Left ventricle myocardium inferior (tissue), 1 donor: ENCODE measurements around the gene YWHAE. TPM values are rescaled to one million over a fixed set of nuclear protein-coding genes. Genes with fewer than 3 reads are reported as not detected.
A peak's percentile ranks its signal among the peaks of the same experiment; 100 is the strongest.

Experiments
- DNase-seq: peaks from one replicate; pipeline ENCODE4 v3.0.0-alpha.2; 2020
- H3K27ac ChIP-seq: fragments of 200-600 bp; replicated peaks from 2 replicates; pipeline ENCODE4 v1.8.0; 2021
- H3K27me3 ChIP-seq: fragments of 200-600 bp; 2 replicates; pipeline ENCODE4 v1.8.0; 2021; ENCODE audit warnings: low read depth
- H3K36me3 ChIP-seq: fragments of 200-600 bp; 2 replicates; pipeline ENCODE4 v1.8.0; 2021
- H3K4me1 ChIP-seq: fragments of 200-600 bp; 2 replicates; pipeline ENCODE4 v1.8.0; 2021
- H3K4me3 ChIP-seq: fragments of 200-600 bp; 2 replicates; pipeline ENCODE4 v1.8.0; 2021; ENCODE audit warnings: mild to moderate bottlenecking, moderate library complexity
- H3K9me3 ChIP-seq: fragments of 200-600 bp; replicated peaks from 2 replicates; pipeline ENCODE4 v1.8.0; 2021
- intact Hi-C: fragments of 100-400 bp; cut with micrococcal nuclease; formaldehyde crosslinking; loops from one replicate; pipeline ENCODE4 v1.11.0; 2022
- total RNA-seq: library from RNA; stranded (reverse); fragmentation: NEBNext Ultra II Directional; extraction: Animal tissue kit (Norgen Biotek cat#: 25700); gene quantifications from one replicate; pipeline ENCODE4 v1.2.1, GENCODE V29; 2021
- TF ChIP-seq, protein P1 (sequence below): fragments of 200-600 bp; IDR thresholded peaks from 2 replicates; pipeline ENCODE4 v1.8.0; 2021; ENCODE audit warnings: antibody characterized with exemption, mild to moderate bottlenecking, borderline replicate concordance
- donor health status: DM: no; HTN: yes; CAD: no; lungs with severe emphysema.

The YWHAE gene
- total RNA-seq, 1 donor from 2014 or later = 569 TPM

DNA sequence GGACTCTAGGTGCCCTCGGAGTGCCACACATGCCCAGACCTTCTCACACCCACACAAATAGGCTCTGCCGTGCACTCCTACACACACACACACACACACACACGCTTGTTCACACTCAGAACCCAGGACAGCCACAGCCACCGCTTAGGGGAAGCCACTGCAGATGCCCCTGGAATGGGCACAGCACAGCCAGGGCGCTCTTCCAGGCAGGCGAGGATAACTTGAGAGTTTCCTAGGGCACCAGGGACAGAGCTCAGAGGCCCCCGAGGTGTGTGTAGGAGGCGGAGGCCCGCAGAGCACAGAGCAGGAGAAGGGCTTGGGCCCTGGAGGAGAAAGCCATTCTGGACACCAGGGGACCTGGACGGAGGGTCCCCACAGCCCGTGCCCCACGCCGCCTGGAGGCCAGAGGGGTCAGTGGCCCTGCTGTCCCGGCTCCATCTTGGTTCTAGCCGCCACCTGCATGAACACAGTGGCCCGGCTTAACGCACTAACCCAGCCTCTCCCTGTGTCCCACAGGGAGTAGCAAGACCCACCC lies 99.6 kb downstream of the YWHAE start:
- Histone ChIP-seq H3K27me3 (peaks cover 96% of the 10 kb centered on the region), H3K4me1 (peaks cover 5% of the 10 kb centered on the region), H3K4me3 (no peak overlapping the region), H3K36me3 (no peaks in the 10 kb centered on the region), H3K27ac (peak overlapping the region; percentile 42), H3K9me3 (no peaks in the 10 kb centered on the region)
- intact Hi-C loops = no loop called here
- TF ChIP-seq, protein P1, sequence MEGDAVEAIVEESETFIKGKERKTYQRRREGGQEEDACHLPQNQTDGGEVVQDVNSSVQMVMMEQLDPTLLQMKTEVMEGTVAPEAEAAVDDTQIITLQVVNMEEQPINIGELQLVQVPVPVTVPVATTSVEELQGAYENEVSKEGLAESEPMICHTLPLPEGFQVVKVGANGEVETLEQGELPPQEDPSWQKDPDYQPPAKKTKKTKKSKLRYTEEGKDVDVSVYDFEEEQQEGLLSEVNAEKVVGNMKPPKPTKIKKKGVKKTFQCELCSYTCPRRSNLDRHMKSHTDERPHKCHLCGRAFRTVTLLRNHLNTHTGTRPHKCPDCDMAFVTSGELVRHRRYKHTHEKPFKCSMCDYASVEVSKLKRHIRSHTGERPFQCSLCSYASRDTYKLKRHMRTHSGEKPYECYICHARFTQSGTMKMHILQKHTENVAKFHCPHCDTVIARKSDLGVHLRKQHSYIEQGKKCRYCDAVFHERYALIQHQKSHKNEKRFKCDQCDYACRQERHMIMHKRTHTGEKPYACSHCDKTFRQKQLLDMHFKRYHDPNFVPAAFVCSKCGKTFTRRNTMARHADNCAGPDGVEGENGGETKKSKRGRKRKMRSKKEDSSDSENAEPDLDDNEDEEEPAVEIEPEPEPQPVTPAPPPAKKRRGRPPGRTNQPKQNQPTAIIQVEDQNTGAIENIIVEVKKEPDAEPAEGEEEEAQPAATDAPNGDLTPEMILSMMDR = no peak
- DNase-seq = no peak

DNA sequence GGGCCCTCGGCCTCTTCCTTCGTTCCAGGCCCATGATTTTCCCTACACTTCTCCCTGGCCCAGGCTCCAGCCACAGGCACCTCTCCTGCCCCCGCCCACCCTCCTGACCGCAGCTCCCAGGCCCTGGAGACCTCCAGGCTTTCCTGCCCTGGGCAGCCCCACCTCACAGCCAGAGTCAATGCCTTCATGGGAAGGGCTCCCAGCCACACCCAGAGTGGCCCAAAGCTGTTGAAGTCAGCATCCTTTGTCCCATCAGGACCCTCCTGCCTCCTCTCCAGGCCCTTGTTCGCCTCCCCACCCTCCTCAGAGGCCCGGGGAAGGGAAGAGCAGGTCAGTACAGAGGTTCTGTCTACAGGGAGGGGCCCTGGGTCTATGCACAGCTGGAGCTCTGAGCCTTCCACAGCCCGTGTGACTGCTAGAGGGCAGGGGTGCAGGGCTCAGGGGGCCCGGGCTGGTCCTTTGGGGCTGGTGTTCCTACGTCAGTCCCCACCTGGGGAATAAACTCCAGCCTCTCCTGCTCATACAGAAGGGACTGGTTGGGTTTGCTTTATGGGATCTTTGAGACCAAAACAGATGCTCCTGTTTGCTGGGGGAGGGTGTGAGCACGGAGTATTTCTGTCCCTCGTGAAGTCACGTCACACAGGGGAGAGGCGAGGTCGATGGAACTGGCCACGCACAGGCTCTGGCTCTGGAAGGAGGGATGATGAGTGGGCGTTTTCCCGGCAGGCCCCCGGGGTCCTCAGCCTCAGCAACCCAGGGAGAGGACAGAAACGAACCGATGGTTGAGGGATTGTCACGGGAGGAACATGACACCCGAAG lies 100.3 kb downstream of the YWHAE start:
- Histone ChIP-seq H3K9me3 (no peaks in the 10 kb centered on the region), H3K4me3 (no peak overlapping the region), H3K4me1 (peaks cover 5% of the 10 kb centered on the region), H3K36me3 (no peaks in the 10 kb centered on the region), H3K27ac (peak overlapping the region; percentile 42), H3K27me3 (peaks cover 92% of the 10 kb centered on the region)
- DNase-seq = peak; percentile 44
- TF ChIP-seq, protein P1 = no peak
- intact Hi-C loops = no loop called here

DNA sequence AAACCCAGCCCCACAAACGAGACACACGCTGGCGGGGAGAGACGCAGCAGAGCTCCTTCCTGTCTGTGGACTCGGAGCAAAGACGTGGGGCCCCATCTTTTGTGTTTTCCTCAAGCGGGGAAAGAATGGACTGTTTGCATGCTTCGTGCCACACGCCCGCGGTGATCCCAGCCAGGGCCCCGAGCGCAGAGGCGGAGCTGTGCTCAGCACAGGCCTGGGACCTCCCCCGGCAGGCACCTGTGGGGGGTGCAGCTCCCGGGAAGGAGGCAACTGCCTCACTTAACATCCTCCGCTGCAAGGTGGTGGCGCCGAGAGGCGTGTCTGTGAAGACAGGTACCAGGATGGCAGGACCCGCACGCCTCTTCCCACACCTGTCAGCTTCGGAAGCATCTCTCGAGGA lies 101.4 kb downstream of the YWHAE start:
- H3K4me1 ChIP-seq = peaks cover 5% of the 10 kb centered on the region
- H3K36me3 ChIP-seq = no peaks in the 10 kb centered on the region
- TF ChIP-seq, protein P1 = no peak
- intact Hi-C loops = no loop called here
- DNase-seq = no peak
- no peaks in the 10 kb centered on the region for H3K9me3 ChIP-seq
- H3K4me3 ChIP-seq = no peak overlapping the region
- peaks cover 81% of the 10 kb centered on the region for H3K27me3 ChIP-seq
- H3K27ac ChIP-seq = no peak overlapping the region

Other genes with a start within 250 kb of the YWHAE start
- 170 TPM for gene ABR, start 220.2 kb downstream of the YWHAE start, total RNA-seq
- not detected for gene BHLHA9, start 129.8 kb downstream of the YWHAE start, total RNA-seq
- gene TRARG1, start 120.6 kb downstream of the YWHAE start, total RNA-seq = 0.49 TPM
- gene CRK, start 56.0 kb upstream of the YWHAE start, total RNA-seq = 37.5 TPM
- gene MYO1C, start 92.5 kb upstream of the YWHAE start, total RNA-seq = 150 TPM
- 35.2 TPM for gene INPP5K, start 116.4 kb upstream of the YWHAE start, total RNA-seq
- 49.1 TPM for gene PITPNA, start 162.6 kb upstream of the YWHAE start, total RNA-seq
- gene SLC43A2, start 228.6 kb upstream of the YWHAE start, total RNA-seq = 4.0 TPM
- gene SCARF1, start 245.5 kb upstream of the YWHAE start, total RNA-seq = 12.2 TPM
- 81.7 TPM for gene RILP, start 249.6 kb upstream of the YWHAE start, total RNA-seq